Left ventricle myocardium inferior (tissue), 1 donor: ENCODE measurements around the gene RBMS3. TPM values are rescaled to one million over a fixed set of nuclear protein-coding genes. Genes with fewer than 3 reads are reported as not detected.

Source experiments
- DNase-seq: peaks from one replicate; pipeline ENCODE4 v3.0.0-alpha.2; 2020
- H3K27ac ChIP-seq: fragments of 200-600 bp; replicated peaks from 2 replicates; pipeline ENCODE4 v1.8.0; 2021
- H3K27me3 ChIP-seq: fragments of 200-600 bp; 2 replicates; pipeline ENCODE4 v1.8.0; 2021; ENCODE audit warnings: low read depth
- H3K36me3 ChIP-seq: fragments of 200-600 bp; 2 replicates; pipeline ENCODE4 v1.8.0; 2021
- H3K4me1 ChIP-seq: fragments of 200-600 bp; 2 replicates; pipeline ENCODE4 v1.8.0; 2021
- H3K4me3 ChIP-seq: fragments of 200-600 bp; 2 replicates; pipeline ENCODE4 v1.8.0; 2021; ENCODE audit warnings: mild to moderate bottlenecking, moderate library complexity
- H3K9me3 ChIP-seq: fragments of 200-600 bp; replicated peaks from 2 replicates; pipeline ENCODE4 v1.8.0; 2021
- CTCF ChIP-seq: fragments of 200-600 bp; IDR thresholded peaks from 2 replicates; pipeline ENCODE4 v1.8.0; 2021; ENCODE audit warnings: antibody characterized with exemption, mild to moderate bottlenecking, borderline replicate concordance
- intact Hi-C: fragments of 100-400 bp; cut with micrococcal nuclease; formaldehyde crosslinking; loops from one replicate; pipeline ENCODE4 v1.11.0; 2022
- total RNA-seq: library from RNA; stranded (reverse); fragmentation: NEBNext Ultra II Directional; extraction: Animal tissue kit (Norgen Biotek cat#: 25700); gene quantifications from one replicate; pipeline ENCODE4 v1.2.1, GENCODE V29; 2021
- donor health status: DM: no; HTN: yes; CAD: no; lungs with severe emphysema.

RBMS3 gene
- total RNA-seq, 1 donor from 2014 or later, result 25.3 TPM

GRCh38 chr3:29889215-29889614 lies 608.3 kb downstream of the RBMS3 start:
- peaks cover 5% of the 10 kb centered on the region for H3K36me3 ChIP-seq
- H3K9me3 ChIP-seq, result no peaks in the 10 kb centered on the region
- no peak for TF ChIP-seq CTCF
- no peaks in the 10 kb centered on the region for H3K27me3 ChIP-seq
- no peak for DNase-seq
- H3K4me1 ChIP-seq, result peaks cover 6% of the 10 kb centered on the region
- intact Hi-C loops, result no loop called here
- H3K4me3 ChIP-seq, result no peak overlapping the region
- no peak overlapping the region for H3K27ac ChIP-seq

- no peak for TF ChIP-seq CTCF
- no peak overlapping the region for H3K27ac ChIP-seq
- intact Hi-C loops, result no loop called here
- H3K36me3 ChIP-seq, result peaks cover 5% of the 10 kb centered on the region
- no peak overlapping the region for H3K4me3 ChIP-seq
- H3K27me3 ChIP-seq, result no peaks in the 10 kb centered on the region
- DNase-seq, result no peak
- H3K4me1 ChIP-seq, result peaks cover 6% of the 10 kb centered on the region
- no peaks in the 10 kb centered on the region for H3K9me3 ChIP-seq
Observed at GRCh38 chr3:29890801-29891200, 609.9 kb downstream of the RBMS3 start.

DNA sequence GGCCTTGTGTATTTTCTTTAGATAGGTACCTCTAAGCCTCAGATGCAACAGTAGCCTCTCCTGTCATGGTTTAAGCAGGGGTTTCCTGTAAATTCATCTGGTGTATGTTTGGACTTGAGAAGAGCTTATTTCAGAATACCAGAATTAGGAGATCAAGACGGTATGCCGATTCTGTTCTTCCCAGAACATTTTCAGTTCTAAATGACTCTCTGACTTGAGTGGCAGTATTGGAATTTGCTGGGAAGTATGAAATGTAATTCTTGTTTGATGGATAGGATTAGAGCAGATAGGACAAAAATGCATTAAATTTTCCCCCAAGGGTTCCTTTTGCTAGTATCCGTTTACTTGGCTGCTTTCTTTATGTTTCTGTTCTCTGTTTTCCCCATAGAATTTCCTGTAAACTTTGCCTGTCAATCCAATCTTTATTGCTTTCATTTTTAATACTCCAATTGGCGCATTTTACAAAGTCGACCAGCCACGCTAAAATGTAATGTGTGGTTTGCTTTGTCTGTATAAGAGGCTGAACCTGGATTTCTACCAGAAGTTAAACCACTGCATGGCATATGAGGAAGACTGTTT lies 612.2 kb downstream of the RBMS3 start:
- intact Hi-C loops, result no loop called here
- H3K4me3 ChIP-seq, result no peak overlapping the region
- no peak for TF ChIP-seq CTCF
- H3K36me3 ChIP-seq, result peaks cover 4% of the 10 kb centered on the region
- no peaks in the 10 kb centered on the region for H3K27me3 ChIP-seq
- peaks cover 6% of the 10 kb centered on the region for H3K4me1 ChIP-seq
- H3K9me3 ChIP-seq, result no peaks in the 10 kb centered on the region
- no peak overlapping the region for H3K27ac ChIP-seq
- no peak for DNase-seq

GRCh38 chr3:29896856-29897255 lies 616.0 kb downstream of the RBMS3 start:
- H3K4me1 ChIP-seq, result peaks cover 19% of the 10 kb centered on the region
- intact Hi-C loops, result no loop called here
- H3K4me3 ChIP-seq, result no peak overlapping the region
- H3K36me3 ChIP-seq, result no peaks in the 10 kb centered on the region
- DNase-seq, result no peak
- no peaks in the 10 kb centered on the region for H3K9me3 ChIP-seq
- TF ChIP-seq CTCF, result no peak
- H3K27me3 ChIP-seq, result no peaks in the 10 kb centered on the region
- H3K27ac ChIP-seq, result no peak overlapping the region

DNA sequence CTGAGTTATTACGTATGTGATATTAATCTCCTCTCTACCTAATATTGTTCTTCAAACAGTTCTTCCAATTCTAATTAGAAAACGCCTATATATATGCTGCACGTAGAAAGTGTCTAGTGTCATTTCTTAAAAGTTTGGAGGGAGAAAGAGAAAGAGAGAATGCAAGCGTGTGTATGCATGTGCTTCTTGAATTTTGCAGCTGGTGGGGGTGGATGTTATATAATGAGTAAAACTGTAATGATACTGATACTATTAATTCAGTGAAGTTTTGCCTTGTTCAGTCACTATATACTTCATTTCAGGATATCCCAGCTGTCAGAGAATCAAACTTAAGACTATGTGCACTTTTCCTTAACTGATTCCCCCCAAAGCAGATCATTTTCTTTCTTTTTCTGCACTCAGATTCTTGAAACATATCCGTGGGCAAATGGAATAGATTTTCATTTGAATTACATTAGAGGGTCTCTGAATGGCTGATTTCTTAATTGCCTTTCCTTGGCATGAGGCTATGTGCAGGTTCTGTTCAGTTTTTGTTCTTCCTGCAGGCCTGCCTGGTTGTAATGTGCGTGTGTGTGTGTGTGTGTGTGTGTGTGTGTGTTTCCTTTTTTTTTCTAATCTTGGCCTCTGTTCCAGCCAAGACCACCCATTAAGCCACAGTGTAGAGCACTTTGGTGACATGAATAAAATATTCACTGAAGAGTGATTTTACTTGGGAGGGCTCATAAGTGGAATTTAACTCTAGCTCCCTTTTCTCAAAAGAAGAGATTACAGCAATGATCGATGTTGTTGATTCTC lies 617.5 kb downstream of the RBMS3 start:
- no peak overlapping the region for H3K4me3 ChIP-seq
- peaks cover 19% of the 10 kb centered on the region for H3K4me1 ChIP-seq
- H3K27ac ChIP-seq, result no peak overlapping the region
- intact Hi-C loops, result no loop called here
- H3K27me3 ChIP-seq, result no peaks in the 10 kb centered on the region
- DNase-seq, result no peak
- H3K9me3 ChIP-seq, result no peaks in the 10 kb centered on the region
- no peak for TF ChIP-seq CTCF
- H3K36me3 ChIP-seq, result no peaks in the 10 kb centered on the region
